Stimulated activated CD4-positive, alpha-beta T cell treated with anti-CD3 and anti-CD28 coated beads, Interleukin-12 subunit alpha, Interleukin-12 subunit beta, amount 100 ng/mL, for 48 hours (primary cell): ENCODE data around the gene BCAS3.

Experiments
- DNase-seq, 3 donors: peaks; one replicate each; pipeline ENCODE4 v3.0.0-alpha.2; 2020; ENCODE audit warnings: low read depth in 2 of 3, low spot score in 1 of 3

Gene BCAS3

DNA sequence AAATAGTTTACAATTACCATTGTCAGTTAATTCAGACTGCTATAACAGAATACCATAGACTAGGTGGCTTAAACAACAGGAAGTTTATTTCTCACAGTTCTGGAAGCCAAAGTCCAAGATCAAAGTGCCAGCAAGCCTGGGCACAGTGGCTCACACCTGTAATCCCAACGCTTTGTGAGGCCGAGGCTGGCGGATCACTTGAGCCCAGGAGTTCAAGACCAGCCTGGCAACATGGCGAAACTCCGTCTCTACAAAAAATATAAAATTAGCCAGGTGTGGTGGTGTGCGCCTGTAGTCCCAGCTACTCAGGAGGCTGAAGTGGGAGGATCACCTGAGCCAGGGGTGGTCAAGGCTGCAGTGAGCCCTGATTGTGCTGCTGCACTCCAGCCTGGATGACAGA lies 650.7 kb downstream of the BCAS3 start:
- no peak for DNase-seq

DNA sequence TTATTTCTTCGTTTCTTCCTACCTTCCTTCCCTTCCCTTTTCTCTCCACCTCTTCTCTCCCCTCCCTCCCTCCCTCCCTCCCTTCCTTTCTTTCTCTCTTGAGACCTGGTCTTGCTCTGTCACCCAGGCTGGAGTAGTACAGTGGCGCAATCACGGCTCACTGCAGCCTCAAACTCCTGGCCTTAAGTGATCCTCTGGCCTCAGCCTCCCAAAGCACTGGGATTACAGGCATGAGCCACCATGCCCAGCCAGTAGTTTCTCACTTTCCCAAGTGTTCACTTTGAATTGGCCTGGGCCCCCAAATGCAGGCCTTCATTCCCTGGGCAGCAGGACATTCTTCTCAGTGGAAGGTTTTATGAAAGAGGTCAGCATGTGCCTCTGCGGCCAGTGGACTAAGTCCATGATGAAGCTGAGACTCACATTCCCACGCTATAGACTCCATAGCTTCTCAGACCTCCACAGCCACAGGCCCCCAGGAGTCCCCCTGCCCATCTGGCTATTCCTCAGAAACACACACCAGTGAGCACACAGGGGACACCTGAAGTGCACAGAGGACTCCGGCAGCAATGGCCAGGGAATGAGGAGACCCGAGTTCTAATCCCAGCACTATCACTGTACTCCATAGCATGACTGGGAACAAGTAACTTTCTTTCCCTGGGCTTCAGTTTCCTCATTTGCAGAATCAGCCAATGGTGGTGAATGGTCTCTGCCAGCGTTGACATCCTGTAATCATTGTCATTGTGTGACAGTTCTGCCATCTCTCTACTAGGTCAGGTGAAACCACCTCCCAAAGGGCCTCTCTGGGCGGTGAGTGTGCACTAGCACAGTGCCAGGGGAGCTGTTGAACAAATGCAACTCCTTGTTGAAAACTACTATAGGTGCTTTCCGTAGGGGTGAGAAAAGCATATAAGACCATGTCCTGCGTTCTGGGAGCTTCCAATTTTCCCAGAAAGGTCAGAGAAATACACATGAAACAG lies 652.8 kb downstream of the BCAS3 start:
- no peak for DNase-seq

DNA sequence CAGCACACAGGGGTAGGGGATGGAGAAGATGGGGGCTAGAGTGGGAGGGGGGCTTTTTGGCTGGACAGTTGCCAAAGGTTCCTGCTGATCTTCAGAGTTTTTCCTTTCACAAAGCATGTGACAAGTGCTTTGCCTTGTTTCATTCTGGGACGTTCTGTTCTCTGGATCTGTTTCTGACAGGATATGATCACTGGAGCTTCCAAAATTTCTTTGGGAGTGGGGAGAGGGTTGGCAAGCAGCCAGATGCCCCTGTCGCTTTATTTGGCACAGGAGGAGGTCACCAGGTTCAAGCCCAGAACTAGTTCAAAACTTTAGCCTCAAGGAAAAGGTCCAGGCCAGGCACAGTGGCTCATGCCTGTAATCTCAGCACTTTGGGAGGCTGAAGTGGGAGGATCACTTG lies 653.5 kb downstream of the BCAS3 start:
- DNase-seq: no peak

DNA sequence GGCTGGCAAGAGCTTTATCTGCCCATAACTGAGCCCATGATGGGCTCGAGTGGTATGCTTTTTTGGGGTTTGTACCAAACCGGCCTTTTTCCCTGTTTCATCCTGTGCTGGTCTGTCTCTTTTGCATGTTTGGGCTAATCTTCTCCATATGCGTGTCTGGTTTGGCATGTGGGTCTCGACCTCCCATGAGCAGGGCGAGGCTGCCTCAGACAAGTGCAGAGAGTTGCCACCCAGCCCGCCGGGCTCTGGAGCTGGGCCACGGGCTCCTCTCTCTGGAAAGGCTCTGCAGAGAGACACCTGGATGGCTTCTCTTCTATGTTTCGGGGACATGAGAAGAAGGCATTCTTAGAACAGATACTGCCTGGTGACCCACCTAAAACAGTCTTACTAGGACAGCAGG lies 654.2 kb downstream of the BCAS3 start:
- DNase-seq: no peak

DNA sequence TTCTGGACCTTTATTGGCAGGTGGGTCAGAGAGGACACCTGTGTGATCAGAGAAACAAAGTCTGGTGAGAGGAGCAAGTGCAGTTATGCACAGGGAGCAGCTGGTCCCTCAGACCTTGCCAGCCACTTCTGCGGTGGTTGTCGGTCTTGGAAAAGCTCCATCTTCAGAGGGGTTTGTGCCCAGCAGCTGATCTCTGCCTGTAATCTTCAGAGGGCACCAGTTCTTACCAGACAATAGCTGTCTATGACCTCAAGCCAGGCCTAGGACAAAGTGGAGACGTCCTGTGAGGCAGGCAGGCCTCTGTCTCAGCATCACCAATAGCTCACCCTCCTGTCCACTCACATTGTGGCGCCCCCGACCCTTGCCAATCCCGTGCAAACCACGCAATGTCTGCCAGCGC lies 655.5 kb downstream of the BCAS3 start:
- DNase-seq: no peak

DNA sequence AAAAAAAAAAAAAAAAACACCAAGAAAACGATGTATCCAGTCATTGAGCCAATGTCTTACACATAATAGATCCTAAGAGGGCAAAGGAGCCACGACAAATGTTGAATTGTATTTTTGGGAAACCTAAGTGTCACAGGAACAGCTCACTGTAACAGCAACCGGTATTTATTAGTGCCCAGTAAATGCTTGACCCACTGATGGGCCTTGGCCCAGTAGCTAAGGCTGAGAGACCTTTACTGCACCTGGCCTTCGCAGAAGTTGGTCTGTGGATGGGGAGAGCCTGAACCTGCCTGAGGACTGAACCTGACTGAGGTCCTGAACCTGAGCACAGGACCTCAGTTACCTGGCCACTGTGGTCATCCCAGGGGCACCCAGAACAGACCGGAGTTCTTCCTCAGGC lies 657.0 kb downstream of the BCAS3 start:
- DNase-seq: no peak

DNA sequence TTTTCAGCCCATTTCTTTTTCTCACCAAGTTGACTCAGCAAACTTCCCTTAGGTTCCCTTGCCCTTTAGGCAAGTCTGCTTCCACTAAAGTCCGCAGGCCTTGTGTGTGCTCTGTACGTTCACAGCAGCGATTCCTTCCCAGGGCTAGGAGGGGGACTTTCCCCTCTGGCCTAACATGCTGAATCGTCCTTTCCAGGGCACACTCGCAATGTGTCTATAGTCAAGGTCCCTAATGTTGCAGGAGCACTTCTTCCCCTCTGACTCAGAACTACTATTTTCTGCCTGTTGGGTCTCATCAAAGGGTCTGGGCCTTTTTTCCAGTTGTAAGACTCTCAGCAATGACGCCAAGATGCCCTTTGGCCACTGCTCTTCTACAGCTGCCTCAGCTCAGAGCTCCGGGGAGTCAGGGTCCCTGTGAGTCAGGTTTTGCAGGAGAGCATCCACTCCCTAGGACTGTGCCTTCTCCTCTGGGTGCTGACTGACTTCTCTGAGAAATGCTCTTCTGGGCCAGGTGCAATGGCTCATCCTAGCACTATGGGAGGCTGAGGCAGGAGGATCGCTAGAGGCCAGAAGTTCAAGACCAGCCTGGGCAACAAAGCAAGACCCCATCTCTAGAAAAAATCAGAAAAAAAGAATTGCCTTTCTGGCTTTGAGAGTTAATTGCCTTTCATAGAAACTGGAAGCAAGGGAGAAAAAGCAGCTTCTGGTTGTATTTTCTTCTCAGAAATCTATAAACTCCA lies 657.6 kb downstream of the BCAS3 start:
- no peak for DNase-seq

DNA sequence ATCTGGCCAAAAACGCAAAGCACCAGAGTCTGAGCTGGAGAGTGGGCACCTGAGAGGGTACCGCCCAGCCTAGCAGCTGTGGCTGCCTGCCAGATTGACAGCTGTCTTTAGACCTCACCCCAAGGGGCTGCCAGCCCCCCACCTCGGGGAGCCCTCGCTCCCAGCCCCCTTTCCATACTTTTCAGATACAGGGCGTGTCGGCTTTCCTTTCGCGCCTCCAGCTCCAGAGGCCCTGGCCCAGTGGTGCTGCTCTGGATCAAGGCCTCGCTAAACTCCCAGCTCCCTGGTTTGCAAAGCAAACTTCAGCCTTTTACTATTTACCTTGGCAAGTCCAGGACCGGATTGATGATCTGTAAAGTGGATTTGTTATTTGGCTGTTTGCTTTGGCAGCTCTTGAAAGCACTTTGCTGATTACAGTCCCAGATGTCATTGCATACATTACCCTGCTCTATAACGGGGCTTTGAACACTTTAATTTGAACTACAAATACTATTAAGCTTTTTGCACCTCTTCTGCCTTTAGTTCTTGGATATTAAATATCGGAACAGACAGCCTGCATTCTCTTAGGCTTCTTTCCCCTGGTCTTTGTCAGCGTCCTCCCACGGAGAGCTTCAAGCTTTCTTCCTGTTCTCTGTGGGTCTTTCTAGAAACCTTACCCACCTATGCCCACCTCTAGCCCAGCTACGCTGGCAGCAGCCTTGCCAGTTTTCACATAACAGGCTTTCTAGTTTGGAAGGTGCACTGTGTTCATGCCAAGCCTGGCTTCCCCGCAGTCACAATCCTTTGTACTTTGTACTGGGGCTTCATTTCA lies 658.4 kb downstream of the BCAS3 start:
- DNase-seq: no peak

DNA sequence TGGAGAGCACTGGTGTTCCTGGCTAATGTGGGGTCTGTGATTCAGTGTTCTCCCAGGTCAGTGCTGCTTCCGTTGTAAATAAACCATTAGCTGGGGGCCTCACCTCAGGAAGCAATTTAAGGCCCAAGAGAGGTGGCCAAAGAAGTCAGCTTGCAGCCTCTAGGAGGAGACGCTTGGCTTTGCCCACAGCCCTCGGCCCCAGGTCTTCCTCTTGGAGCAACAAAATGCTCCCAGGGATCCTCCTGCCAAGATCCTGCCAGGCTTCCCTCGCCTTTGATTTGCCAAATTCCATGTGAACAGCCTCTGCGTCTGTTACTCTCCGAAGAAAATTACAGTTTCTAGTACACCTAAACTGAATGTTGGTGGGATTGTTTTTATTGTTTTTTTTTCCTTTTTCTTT lies 659.6 kb downstream of the BCAS3 start:
- DNase-seq: no peak

DNA sequence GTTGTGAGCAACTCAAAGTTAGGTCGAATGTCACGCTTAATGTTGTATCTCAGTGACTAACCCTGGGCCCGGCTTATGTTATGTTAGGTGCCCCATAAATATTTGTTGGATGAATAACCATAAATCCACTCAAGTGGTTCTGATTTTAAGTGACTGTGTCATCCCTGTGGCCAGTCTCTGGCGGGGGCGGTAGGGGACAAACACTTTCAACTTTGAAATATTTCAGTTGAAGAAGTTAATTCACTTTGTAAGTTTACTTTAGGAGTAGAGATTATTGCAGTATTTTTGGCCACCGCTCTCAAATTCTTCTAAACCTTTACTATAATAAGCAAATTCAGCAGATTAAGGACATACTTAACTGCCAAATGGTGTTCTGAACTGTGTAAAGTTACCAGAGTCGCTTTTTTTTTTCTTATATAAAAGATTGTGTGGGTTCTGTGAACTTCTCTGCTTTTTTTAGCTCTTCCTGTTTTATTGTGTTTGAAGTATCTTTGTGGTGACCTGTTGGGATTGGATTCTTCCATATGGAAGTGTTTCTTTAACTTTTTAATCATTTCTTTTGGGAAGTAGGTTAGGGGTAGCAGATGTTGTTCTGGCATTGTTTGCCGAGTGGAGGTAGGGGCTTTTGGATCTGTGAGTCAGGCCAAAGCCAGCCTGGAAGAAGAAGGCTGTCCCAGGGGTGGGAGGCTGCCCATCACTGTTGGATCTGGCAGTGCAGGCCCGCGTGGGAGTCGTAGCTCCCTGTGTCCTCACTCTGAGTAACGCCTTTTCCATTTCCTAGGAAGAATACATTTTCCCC lies 660.5 kb downstream of the BCAS3 start:
- no peak for DNase-seq

DNA sequence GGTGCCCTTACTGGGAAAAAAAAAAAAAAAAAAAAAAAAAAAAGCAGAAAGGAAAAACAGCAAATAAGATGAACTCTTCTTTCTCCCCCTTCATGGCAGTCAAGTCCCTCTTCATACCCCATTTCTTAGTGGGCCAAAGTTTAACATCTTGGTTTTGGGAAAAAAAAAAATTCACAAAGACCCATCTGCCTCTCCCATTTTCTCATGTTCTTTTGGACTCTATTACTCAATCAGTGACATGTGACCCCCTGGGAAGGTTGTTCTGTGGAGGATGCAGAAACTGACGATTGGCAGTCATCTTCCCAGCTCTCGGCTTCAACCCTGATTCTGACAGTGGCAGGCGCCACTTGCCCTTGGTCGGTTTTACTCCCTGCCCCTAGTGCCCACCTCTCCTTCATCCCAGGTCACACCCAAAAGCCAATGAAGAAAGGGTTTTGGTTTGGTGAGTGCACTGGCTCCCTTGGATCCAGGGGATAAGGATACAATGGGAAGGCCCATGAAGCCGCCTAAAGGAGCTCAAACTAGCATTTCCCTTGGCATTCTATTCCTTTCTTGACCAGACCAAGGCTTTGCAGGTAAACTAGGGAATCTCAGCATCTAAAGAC lies 661.3 kb downstream of the BCAS3 start:
- DNase-seq: no peak

DNA sequence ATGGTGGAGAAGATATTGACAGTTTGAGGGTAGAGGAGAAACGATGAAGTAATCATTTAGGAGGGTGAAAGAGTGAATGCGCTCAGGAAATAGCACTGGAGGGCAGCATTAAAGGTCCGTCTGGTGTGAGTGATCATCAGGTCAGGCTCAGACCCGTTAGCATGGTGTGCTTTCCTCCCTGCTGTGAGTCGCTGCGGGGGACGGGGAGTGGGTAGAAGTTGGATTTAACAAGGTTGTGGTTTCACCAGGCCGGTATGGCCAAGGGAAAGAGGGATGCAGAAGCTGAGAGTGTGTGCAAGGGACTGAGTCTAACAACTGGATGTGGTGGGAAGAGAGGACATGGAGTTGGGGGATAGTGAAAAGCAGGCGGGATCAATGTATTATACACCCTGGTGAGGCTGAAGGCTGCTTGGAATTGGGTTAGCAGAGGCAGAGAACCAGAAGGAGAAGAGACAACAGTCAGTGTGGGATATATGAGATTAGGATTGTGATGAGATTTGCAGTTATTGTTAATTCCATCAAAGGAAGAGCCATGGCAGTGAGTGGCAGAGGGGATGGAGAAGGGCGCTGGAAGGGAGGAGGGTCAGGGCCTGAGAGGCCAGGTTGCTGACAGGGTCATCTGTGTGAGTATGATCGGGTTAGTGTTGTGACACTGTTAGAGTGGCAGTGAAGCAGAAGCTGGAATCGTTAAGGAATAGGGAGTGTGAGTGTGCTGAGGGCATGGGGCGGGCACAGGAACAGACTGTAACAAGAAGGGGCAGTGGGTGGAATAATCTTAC lies 663.0 kb downstream of the BCAS3 start:
- no peak for DNase-seq

DNA sequence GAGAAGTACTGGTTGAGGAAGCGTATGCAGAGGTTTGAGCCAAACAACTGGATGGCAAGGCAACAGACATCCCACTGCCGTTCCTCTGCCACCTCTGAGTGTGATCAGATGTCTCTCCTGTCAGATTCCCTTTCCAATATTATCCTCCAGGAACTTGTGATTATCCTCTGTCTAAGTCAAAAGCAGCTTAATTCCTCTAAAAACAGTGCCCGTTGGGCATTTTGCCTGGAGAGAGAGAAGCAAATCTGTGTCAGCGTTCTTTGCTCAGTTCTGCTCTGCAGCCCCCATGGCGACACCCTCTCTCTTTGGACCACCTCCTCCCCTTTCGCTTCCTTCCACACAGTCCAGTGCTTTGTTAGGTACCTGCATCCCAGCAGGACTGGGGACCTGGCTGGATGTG lies 665.9 kb downstream of the BCAS3 start:
- no peak for DNase-seq

DNA sequence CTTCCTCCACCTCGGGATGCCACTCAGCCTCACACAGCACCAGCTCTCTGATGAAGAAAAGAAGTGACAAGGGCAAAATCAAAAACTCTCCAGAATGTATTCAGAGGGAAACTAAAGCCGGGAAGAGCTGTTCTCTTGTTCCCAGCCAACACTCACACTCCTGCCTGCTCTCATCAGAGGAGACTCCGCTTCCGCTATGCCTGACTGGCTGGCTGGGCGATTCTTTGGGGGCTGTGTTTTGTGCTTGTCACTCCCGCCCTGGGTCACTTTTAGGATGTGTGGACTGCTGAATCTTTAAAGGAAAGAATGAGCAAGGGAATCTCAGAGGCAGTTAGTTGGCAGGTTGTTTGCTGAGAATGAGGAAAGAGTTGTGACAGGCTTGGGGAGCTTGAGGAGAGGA lies 667.4 kb downstream of the BCAS3 start:
- DNase-seq: no peak

DNA sequence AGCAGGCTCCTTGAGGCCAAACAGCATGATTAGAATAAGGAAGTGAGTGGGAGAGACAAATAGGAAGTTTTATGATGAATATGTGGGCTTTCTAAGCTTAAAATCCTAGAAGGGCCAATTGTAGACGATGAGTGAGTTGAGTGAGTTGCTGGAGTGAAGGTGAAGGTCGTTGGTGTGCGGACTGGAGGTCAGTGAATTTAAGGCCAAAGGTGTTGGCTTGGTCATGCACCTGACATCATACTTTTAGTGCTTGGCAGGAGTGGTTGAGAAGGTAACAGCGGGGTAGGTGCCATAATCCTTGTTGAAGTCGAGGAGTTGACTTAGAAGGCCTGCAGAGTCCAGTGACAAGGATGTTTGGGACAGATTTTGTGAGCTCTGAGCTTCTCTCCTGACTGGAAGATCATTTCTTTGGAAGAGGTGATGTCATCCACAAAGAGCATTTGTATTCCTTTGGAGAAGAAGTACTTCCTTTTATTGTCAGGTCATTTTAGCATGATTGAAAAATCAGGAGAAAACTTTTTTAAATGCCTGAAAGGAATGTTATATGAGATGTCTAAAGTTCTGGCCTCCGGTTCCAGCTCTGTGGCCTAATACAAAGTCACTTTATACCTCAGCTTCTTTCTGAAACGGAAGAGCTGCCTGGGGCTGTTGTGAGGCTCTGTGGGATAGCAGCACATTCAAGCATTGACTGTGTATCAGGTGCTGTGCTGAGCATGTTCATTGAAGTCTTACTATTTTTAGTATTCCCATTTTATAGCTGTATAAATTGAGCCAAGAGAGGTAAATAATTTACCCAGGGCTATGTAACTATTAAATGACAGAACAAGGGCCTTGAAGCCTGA lies 668.4 kb downstream of the BCAS3 start:
- DNase-seq: no peak

DNA sequence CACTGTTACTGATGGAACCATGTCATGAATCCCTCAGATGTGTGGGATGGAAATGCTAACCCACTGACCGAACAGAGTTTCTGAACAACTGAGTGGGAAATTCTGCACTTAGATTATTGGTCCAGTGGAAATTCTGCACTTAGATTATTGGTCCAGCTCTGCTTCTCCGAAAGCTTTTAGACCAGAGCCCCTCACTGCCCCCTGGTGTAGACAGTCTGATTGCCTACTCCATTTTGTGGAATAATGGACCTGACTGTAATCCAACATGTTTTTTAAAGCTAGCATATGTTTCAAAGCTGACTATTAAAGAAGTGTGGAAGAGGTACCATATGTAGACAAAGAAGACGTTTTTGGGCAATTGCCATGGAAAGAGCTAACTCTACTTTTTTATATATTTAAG lies 671.7 kb downstream of the BCAS3 start:
- no peak for DNase-seq

DNA sequence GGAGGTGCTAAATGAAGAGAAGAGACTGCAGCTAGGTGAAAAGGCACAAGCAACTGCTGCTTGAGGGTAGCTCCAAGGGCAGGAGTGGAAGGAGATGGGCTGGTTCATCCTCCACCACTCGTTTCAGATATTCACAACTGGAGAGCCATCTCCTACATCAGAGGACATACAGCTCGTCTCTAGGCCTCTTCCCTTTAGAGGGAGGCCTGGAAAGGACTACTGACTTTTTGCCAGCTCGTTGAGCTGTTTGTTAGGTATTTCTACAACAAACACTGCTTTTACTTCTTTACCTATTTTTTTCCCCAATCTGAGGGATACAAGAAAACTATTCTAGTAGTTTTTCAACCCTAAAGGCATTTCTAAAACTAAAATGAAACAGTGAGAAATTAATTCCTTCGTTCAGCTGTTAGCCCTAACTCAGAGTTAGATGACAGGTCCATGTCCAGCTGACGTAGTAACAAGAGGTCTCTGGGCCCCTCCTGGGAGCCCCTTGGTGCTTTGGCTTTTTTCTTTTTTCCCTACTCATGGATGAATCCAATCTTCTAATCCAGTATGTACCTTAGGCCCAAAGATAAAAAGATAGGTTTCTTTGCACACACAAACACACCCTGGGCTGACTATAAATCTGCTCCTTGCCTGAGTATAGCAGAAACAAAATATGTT lies 674.2 kb downstream of the BCAS3 start:
- DNase-seq: no peak

DNA sequence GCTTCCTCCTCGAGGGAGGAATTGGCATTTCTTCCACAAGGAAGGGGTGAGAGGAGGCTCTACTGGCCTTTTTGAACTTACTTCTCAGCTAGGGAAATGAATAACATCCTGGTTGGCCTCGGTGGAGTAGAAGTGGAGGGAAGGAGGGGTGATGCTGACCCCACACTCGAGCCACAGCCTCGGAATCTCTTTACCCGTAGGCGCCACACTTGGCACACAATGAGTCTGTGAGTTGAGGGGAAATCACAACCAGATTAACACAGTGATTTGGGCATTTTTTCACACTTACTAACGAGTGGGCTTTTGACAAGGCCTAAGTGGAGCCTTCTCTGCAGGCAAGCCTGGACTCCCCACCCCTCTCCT lies 674.7 kb downstream of the BCAS3 start:
- no peak for DNase-seq
